D721Med (cell line): ENCODE data around the gene CCNYL1.
"Not testable (repeated sequence)": the region's sequence is repeated elsewhere in the genome, so short reads cannot be mapped to it uniquely, and the experiment has no call there.

ENCODE experiments used
- DNase-seq: peaks from one replicate; pipeline ENCODE4 v3.0.0; 2011; ENCODE audit warnings: low spot score; ENCODE audit not compliant: insufficient read length
- FAIRE-seq: peaks from 2 replicates; lab custom pipeline; 2011; peaks lifted over from hg19 to GRCh38; lab: Jason Lieb, UNC
- CTCF ChIP-seq: IDR thresholded peaks from 2 replicates; pipeline ENCODE4 v1.5.1; 2012; ENCODE audit warnings: mild to moderate bottlenecking, control low read depth; ENCODE audit not compliant: insufficient read depth; ENCODE audit errors: missing control alignments

Gene CCNYL1

DNA sequence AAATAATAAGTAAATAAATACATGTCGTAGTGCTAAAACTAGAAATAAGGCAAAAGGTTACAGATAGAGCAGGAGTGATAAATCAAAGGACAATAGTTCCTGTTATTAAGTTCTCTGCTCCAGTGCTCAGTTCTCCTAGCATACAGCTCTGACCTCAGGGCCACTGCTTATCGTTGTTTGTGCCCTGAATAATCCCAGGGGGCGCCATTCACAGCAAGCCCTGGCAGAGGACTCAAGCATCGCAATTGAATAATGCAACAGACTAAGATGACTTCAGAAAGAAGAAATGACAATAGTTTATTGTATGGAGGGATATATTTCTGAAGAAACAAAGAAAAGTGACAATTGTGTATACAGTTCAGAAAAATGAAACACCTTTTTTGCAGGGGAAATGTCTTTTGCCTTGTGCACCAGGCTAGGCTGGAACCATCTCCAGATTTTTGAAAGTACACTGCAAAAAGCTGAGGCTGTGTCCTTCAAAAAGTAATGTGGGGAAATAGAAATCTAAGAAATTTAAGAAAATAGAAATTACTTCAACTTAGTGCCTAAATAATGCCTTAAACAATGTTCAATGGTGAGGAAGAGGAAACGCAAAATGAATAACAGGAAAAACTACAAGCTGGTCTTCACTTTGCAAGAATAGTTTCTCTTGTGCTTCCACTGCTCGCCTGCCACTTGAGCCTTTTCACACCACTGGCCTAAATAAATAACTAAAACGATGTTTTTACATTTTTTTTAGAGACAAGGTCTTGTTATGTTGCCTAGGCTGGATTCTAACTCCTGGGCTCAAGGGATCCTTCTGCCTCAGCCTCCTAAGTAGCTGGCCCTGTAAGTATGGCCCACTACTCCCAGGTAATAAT is 19.0 kb upstream of the CCNYL1 start:
- FAIRE-seq (no peak), DNase-seq (peak; percentile 35)
- TF ChIP-seq CTCF, result peak; percentile 52

GRCh38 chr2:207693641-207694249 is 17.7 kb upstream of the CCNYL1 start:
- FAIRE-seq, result no peak
- no peak for DNase-seq
- TF ChIP-seq CTCF, result no peak

DNA sequence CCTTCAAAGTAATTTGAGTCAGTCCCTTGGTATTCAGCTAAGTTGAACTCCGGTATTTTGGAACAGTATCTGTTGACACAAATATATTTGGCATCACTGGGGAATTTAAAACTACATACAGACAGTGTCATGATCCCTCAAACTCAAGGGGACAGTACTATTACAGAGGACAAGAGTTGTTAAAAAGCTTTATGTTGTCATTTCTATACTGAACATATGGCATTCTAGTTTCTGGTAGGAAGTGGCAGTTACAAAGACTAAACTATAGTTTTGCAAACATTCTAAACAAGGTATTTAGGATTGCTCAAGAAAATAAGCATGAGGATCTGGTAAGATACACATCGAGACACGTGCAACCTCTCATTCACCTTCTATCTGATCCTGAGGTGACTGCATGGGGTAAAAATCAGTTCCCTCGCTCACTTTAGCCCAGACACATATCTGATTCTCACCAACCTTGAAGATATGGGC is 16.6 kb upstream of the CCNYL1 start:
- FAIRE-seq, result no peak
- DNase-seq, result no peak
- TF ChIP-seq CTCF, result no peak

GRCh38 chr2:207695293-207695692 is 16.1 kb upstream of the CCNYL1 start:
- no peak for FAIRE-seq
- DNase-seq, result no peak
- TF ChIP-seq CTCF, result no peak

DNA sequence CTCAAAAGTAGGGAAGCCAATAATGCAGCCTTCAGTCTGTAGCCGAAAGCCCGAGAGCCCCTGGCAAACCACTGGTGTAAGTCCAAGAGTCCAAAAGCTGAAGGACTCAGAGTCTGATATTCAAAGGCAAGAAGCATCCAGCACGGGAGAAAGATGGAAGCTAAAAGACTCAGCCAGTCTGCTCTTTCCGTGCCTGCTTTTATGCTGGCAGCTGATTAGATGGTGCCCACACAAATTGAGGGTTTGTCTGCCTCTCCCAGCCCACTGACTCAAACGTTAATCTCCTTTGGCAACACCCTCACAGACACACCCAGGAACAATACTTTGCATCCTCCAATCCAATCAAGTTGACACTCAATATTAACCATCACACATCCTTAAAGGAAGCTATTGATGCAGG is 14.5 kb upstream of the CCNYL1 start:
- DNase-seq, FAIRE-seq: not testable (repeated sequence)

DNA sequence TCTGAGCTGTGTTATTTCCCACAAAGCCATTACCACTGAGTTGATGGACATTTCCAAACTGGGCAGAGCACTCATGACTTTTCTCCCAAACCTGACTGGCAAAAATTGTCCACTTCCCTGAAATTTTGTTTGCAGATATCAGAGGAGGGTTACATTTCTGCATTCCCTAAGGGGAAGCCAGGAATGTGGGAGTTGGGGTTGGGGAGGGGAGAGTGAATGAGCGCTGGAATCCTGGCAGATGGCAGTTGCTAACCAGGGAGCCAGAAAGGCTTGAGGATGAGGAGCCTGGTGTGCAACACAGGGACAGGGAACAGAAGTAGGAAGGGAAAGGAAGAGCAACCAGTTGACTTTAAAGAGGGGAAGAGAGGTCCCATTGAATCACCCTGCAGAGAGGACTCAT is 14.0 kb upstream of the CCNYL1 start:
- TF ChIP-seq CTCF, result no peak
- FAIRE-seq, result no peak
- no peak for DNase-seq

DNA sequence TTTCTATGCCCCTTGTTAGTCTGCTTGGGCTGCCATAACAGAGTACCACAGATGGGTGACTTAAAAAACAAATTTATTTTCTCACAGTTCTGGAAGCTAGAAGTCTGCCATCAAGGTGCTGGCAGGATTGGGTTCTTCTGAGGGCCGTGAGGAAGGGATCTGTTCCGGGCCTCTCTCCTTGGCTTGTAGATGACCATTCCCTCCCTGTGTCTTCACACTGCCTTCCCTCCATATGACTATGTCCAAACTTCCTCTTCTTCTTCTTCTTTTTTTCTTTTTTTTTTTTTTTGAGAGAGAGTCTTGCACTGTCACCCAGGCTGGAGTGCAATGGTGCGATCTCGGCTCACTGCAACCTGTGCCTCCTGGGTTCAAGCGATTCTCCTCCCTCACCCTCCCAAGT is 13.1 kb upstream of the CCNYL1 start:
- no peak for DNase-seq
- no peak for FAIRE-seq
- TF ChIP-seq CTCF, result no peak
